Measurements from ENCODE around the gene PCGF3. TPM values are rescaled to one million over a fixed set of nuclear protein-coding genes. Genes with fewer than 3 reads are reported as not detected.
A peak's percentile ranks its signal among the peaks of the same experiment; 100 is the strongest.
"Not testable (repeated sequence)": the region's sequence is repeated elsewhere in the genome, so short reads cannot be mapped to it uniquely, and the experiment has no call there.

PCGF3 gene
- total and polyA plus RNA-seq, 2 donors from 2014 or later = 21.7 to 59.6 TPM

DNA sequence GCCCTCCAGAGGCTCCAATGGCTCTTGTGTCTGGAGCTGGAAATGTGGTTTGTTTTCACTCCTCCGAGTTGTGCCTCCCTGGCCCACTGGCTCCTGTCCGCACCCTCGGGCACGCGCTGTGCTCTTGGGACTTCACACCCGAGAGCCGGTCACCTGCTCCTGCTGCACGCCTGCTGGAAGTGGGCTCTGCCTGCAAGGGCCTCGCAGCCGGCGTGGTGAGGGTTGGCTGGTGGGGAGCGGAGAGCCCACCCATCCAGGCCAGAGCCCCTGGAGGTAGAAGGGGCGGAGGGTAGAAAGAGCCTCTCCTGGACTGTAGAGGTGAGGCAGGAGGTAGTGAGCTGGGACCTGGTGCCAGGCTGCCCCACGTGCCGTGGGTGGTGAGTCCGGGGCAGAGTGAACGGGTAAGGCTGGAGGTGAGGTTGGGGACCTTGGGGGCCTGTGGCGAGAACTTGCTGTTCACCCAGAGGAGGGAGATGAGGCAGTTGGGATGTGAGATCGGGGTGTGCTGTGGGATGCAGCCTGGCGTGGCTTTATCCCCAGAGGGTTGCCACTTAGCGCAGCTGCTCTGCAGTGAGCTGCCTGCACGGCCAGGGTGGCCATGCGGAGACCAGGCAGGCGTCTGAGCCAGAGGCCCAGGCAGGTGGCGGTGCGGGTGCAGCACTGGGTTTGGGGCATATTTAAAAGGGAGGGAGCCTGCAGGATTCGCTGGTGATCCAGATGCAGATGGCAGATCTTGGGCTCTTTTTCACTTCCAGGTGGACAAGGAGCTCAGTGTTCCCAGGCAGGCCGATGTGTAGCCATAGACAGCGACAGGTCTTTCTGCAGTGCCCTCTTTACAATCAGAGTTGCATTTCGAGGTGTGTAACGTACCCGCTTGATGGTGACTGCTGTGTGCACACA is 48.8 kb downstream of the PCGF3 start:
- Histone ChIP-seq H3K27ac (ENCODE audit: low read depth in 2 of 2, low read length in 2 of 2) (no peak overlapping the region), H3K9ac (ENCODE audit: low read length in 3 of 3) (no peak overlapping the region), H3K9me3 (ENCODE audit: control insufficient read depth in 2 of 3, insufficient read depth in 1 of 3, low read length in 3 of 3) (no peaks in the 10 kb centered on the region), H3K36me3 (ENCODE audit: control insufficient read depth in 2 of 3, insufficient read depth in 3 of 3, low read length in 3 of 3) (peaks cover 0 to 6% (median 4%) of the 10 kb centered on the region in 3 donors), H3K4me1 (ENCODE audit: control insufficient read depth in 2 of 3, insufficient read depth in 2 of 3, low read depth in 1 of 3, low read length in 3 of 3) (no peaks in the 10 kb centered on the region), H3K4me3 (ENCODE audit: low read length in 3 of 3) (no peak overlapping the region), H3K27me3 (ENCODE audit: control insufficient read depth, insufficient read depth, low read length) (no peaks in the 10 kb centered on the region)
- intact Hi-C loops (cut with DNase I) = no loop called here
- TF ChIP-seq, protein P1, sequence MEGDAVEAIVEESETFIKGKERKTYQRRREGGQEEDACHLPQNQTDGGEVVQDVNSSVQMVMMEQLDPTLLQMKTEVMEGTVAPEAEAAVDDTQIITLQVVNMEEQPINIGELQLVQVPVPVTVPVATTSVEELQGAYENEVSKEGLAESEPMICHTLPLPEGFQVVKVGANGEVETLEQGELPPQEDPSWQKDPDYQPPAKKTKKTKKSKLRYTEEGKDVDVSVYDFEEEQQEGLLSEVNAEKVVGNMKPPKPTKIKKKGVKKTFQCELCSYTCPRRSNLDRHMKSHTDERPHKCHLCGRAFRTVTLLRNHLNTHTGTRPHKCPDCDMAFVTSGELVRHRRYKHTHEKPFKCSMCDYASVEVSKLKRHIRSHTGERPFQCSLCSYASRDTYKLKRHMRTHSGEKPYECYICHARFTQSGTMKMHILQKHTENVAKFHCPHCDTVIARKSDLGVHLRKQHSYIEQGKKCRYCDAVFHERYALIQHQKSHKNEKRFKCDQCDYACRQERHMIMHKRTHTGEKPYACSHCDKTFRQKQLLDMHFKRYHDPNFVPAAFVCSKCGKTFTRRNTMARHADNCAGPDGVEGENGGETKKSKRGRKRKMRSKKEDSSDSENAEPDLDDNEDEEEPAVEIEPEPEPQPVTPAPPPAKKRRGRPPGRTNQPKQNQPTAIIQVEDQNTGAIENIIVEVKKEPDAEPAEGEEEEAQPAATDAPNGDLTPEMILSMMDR (IDR thresholded peaks at IDR 0.05; ENCODE audit: borderline replicate concordance, extremely low read depth, insufficient read depth) = no peak
- DNase-seq (no peak), FAIRE-seq (no peak)

DNA sequence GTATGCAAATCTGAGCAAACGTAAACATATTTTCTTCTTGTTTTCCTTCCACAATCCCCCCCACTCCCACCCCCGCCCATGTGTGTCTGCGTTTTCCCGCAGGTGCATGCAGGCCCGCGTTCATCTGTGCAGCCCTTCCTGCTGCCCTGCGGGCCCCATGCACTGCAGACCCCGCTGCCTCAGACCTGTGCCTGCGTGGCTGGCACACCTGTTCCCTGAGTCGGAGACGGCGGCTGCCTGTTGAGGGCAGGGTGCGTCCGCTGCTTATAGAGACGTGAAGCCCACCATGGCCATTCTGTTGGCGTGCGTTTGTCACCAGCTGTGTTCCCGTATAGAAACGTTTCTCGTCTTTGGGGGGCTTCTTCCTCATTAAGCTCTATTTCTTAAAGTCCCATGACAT is 51.5 kb downstream of the PCGF3 start:
- no peaks in the 10 kb centered on the region for H3K27me3 ChIP-seq (ENCODE audit: control insufficient read depth, insufficient read depth, low read length)
- no peak for FAIRE-seq
- H3K27ac ChIP-seq (ENCODE audit: low read depth in 2 of 2, low read length in 2 of 2) = no peak overlapping the region
- intact Hi-C loops (cut with DNase I) = no loop called here
- no peak overlapping the region for H3K4me3 ChIP-seq (ENCODE audit: low read length in 3 of 3)
- no peaks in the 10 kb centered on the region for H3K4me1 ChIP-seq (ENCODE audit: control insufficient read depth in 2 of 3, insufficient read depth in 2 of 3, low read depth in 1 of 3, low read length in 3 of 3)
- peaks cover 0 to 7% (median 6%) of the 10 kb centered on the region in 3 donors for H3K36me3 ChIP-seq (ENCODE audit: control insufficient read depth in 2 of 3, insufficient read depth in 3 of 3, low read length in 3 of 3)
- DNase-seq = no peak
- no peaks in the 10 kb centered on the region for H3K9me3 ChIP-seq (ENCODE audit: control insufficient read depth in 2 of 3, insufficient read depth in 1 of 3, low read length in 3 of 3)
- TF ChIP-seq, protein P1 (IDR thresholded peaks at IDR 0.05; ENCODE audit: borderline replicate concordance, extremely low read depth, insufficient read depth) = no peak
- no peak overlapping the region for H3K9ac ChIP-seq (ENCODE audit: low read length in 3 of 3)

DNA sequence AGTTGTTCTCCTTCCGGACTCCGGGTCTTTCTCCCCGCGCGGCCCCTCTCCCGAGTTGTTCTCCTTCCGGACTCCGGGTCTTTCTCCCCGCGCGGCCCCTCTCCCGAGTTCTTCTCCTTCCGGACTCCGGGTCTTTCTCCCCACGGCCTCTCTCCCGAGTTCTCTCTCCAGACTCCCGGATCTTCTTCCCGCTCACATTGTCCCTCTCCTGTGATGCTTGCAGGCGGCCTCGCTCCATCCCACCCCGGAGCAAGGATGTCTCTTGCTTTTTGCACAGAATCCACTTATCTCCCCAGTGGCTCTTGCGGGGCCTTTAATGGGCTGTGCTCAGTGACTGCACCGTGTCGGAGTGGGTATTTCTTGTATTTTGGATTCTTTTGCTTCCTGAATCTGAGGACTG is 54.2 kb downstream of the PCGF3 start:
- H3K4me1 ChIP-seq (ENCODE audit: control insufficient read depth in 2 of 3, insufficient read depth in 2 of 3, low read depth in 1 of 3, low read length in 3 of 3); H3K4me3 ChIP-seq (ENCODE audit: low read length in 3 of 3); H3K9me3 ChIP-seq (ENCODE audit: control insufficient read depth in 2 of 3, insufficient read depth in 1 of 3, low read length in 3 of 3); H3K9ac ChIP-seq (ENCODE audit: low read length in 3 of 3); H3K27me3 ChIP-seq (ENCODE audit: control insufficient read depth, insufficient read depth, low read length); H3K27ac ChIP-seq (ENCODE audit: low read depth in 2 of 2, low read length in 2 of 2); FAIRE-seq; intact Hi-C loops (cut with DNase I): not testable (repeated sequence)
- DNase-seq = peak in 1 of 5 donors; percentile 27
- peaks cover 2 to 16% (median 7%) of the 10 kb centered on the region in 3 donors for H3K36me3 ChIP-seq (ENCODE audit: control insufficient read depth in 2 of 3, insufficient read depth in 3 of 3, low read length in 3 of 3)

DNA sequence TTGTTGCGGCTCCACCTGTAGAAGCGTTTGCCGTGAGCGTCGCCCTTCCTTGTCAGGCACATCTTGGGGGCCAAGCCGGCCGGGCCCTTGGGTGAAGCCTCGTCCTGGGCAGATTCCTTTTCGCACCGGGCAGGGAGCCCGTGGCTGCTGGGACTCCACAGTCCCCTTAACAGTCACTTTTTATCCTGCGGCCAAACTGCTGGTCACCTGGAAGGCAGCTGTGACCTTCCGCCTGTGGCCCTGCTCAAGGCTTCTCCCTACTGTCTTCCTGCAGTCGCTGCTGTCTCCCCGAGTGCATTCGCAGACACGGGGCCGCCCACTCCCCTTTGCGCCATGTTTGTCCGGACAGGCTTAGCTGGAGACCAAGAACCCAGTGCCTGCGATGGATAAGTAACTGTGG is 55.0 kb downstream of the PCGF3 start:
- no peaks in the 10 kb centered on the region for H3K27me3 ChIP-seq (ENCODE audit: control insufficient read depth, insufficient read depth, low read length)
- intact Hi-C loops (cut with DNase I) = no loop called here
- no peak for FAIRE-seq
- H3K9me3 ChIP-seq (ENCODE audit: control insufficient read depth in 2 of 3, insufficient read depth in 1 of 3, low read length in 3 of 3) = no peaks in the 10 kb centered on the region
- H3K4me1 ChIP-seq (ENCODE audit: control insufficient read depth in 2 of 3, insufficient read depth in 2 of 3, low read depth in 1 of 3, low read length in 3 of 3) = no peaks in the 10 kb centered on the region
- no peak overlapping the region for H3K9ac ChIP-seq (ENCODE audit: low read length in 3 of 3)
- TF ChIP-seq, protein P1 (IDR thresholded peaks at IDR 0.05; ENCODE audit: borderline replicate concordance, extremely low read depth, insufficient read depth) = no peak
- no peak overlapping the region for H3K4me3 ChIP-seq (ENCODE audit: low read length in 3 of 3)
- peak in 1 of 5 donors; percentile 58 for DNase-seq
- H3K27ac ChIP-seq (ENCODE audit: low read depth in 2 of 2, low read length in 2 of 2) = no peak overlapping the region
- H3K36me3 ChIP-seq (ENCODE audit: control insufficient read depth in 2 of 3, insufficient read depth in 3 of 3, low read length in 3 of 3) = peaks cover 2 to 16% (median 9%) of the 10 kb centered on the region in 3 donors

Measured in kidney (tissue), 14 donors.